GM23338 (cell line): Measurements from ENCODE around the gene NOP9.

Experiments used
- CTCF ChIP-seq, 2 experiments: fragments of 200-600 bp in 1 of 2; sonication (generic) in 1 of 2; conservative IDR thresholded peaks; 2 replicates each; pipeline versions ENCODE4 v1.5.1 to v1.6.1; 2016 to 2017; ENCODE audit warnings: antibody characterized with exemption in 2 of 2, low read depth in 2 of 2, mild to moderate bottlenecking in 2 of 2, moderate library complexity in 1 of 2
- EZH2 ChIP-seq: fragments of 200-600 bp; sonication (generic); IDR thresholded peaks from one replicate; pipeline ENCODE4 v1.8.0; 2017; ENCODE audit warnings: antibody characterized with exemption, mild to moderate bottlenecking, low read depth; ENCODE audit not compliant: unreplicated experiment
- POLR2AphosphoS5 ChIP-seq: IDR thresholded peaks from 2 replicates; pipeline ENCODE4 v1.6.1; 2016; ENCODE audit warnings: antibody characterized with exemption, low read depth

- TF ChIP-seq CTCF (conservative IDR thresholded peaks at IDR 0.05; ENCODE audit: low read depth in 2 of 2) (no peak), POLR2AphosphoS5 (no peak), EZH2 (no peak)
Measured at GRCh38 chr14:24258119-24258518, 41.5 kb upstream of the NOP9 start.
